HCT116 (cell line): ENCODE measurements around the gene MYPN. TPM values are rescaled to one million over a fixed set of nuclear protein-coding genes. Genes with fewer than 3 reads are reported as not detected.

Experiments
- ATAC-seq: fragments of 200-7000 bp; cut with Tn5 transposase; 2 replicates; pipeline ENCODE4 v1.9.1; 2020; ENCODE audit warnings: mild to moderate bottlenecking, moderate library complexity
- BruUV-seq: library from RNA; stranded (reverse); fragments of 400-500 nt; replicated peaks from 2 replicates; lab custom pipeline; 2021; lab: Mats Ljungman, UMichigan
- CTCF ChIA-PET: fragments of 300-600 bp; sonication (Branson Sonifier 250); formaldehyde crosslinking; loops from one replicate; lab custom pipeline; 2021; ENCODE audit warnings: antibody characterized with exemption; lab: Charles Lee
- POLR2A ChIA-PET: fragments of 300-600, 350-600 bp; sonication (Branson Sonifier 250); formaldehyde crosslinking; loops from one replicate; lab custom pipeline; 2021; ENCODE audit warnings: antibody characterized with exemption; lab: Charles Lee
- RAD21 ChIA-PET, 2 experiments: fragments of 300-600 bp; sonication (Branson Sonifier 250); formaldehyde crosslinking; loops; one replicate each; lab custom pipeline; 2023; ENCODE audit warnings: low total read pairs in 2 of 2; ENCODE audit not compliant: uncharacterized antibody in 2 of 2, unreplicated experiment in 2 of 2, low non-redundant PET in 1 of 2; lab: Charles Lee
- DNase-seq: peaks from one replicate; pipeline ENCODE4 v3.0.0-alpha.2; 2010; ENCODE audit warnings: low read depth, low spot score
- H2AFZ ChIP-seq: fragments of 200-600 bp; shearing (Covaris generic), sonication (generic); 2 replicates; pipeline ENCODE4 v1.6.1; 2017; ENCODE audit warnings: low read depth, mixed run types, mixed read lengths, antibody characterized with exemption, low read length; ENCODE audit not compliant: poor library complexity, severe bottlenecking
- H3K27ac ChIP-seq: 2 replicates; pipeline ENCODE4 v1.5.1; 2012; ENCODE audit warnings: low read depth, low read length
- H3K27me3 ChIP-seq: fragments of 200-600 bp; sonication (generic); 2 replicates; pipeline ENCODE4 v1.6.1; 2016; ENCODE audit warnings: mixed run types, low read length, mixed read lengths; ENCODE audit not compliant: insufficient read depth
- H3K36me3 ChIP-seq, 2 experiments: fragments of 200-500 bp in 1 of 2; fragments of 200-600 bp in 1 of 2; sonication (Bioruptor generic) in 1 of 2; sonication (generic) in 1 of 2; 2 replicates each; pipeline versions ENCODE4 v1.5.1 to v1.6.1; 2014 to 2016; ENCODE audit warnings: low read length in 2 of 2, inconsistent platforms in 1 of 2, mixed read lengths in 1 of 2, mixed run types in 1 of 2; ENCODE audit not compliant: insufficient read depth in 2 of 2, control insufficient read depth in 1 of 2
- H3K4me1 ChIP-seq, 2 experiments: fragments of 200-600 bp in 1 of 2; sonication (generic) in 1 of 2; 2 replicates each; pipeline versions ENCODE4 v1.5.1 to v1.6.1; 2012 to 2017; ENCODE audit warnings: low read length in 2 of 2, inconsistent platforms in 1 of 2, mild to moderate bottlenecking in 1 of 2, mixed read lengths in 1 of 2, mixed run types in 1 of 2, moderate library complexity in 1 of 2; ENCODE audit not compliant: insufficient read depth in 2 of 2, control insufficient read depth in 1 of 2
- H3K4me2 ChIP-seq: fragments of 200-600 bp; sonication (generic); 2 replicates; pipeline ENCODE4 v1.6.1; 2017; ENCODE audit warnings: mixed run types, low read length, mixed read lengths
- H3K4me3 ChIP-seq, 2 experiments: fragments of 200-600 bp in 1 of 2; sonication (generic) in 1 of 2; replicated peaks in 1 of 2; 2 replicates each; pipeline ENCODE4 v1.5.1; 2011 to 2016; ENCODE audit warnings: low read length in 2 of 2, control low read depth in 1 of 2, low read depth in 1 of 2, mild to moderate bottlenecking in 1 of 2, mixed read lengths in 1 of 2, mixed run types in 1 of 2
- H3K79me2 ChIP-seq: fragments of 200-600 bp; sonication (generic); 2 replicates; pipeline ENCODE4 v1.6.1; 2017; ENCODE audit warnings: mild to moderate bottlenecking, mixed run types, low read length, moderate library complexity, mixed read lengths; ENCODE audit not compliant: insufficient read depth
- H3K9ac ChIP-seq: fragments of 200-600 bp; sonication (generic); 2 replicates; pipeline ENCODE4 v1.6.1; 2016; ENCODE audit warnings: low read length, mixed read lengths
- H3K9me2 ChIP-seq: fragments of 200-600 bp; sonication (generic), shearing (Covaris generic); 2 replicates; pipeline ENCODE4 v1.6.1; 2017; ENCODE audit warnings: mixed run types, mild to moderate bottlenecking, moderate library complexity; ENCODE audit not compliant: insufficient read depth
- H3K9me3 ChIP-seq, 2 experiments: fragments of 200-500 bp in 1 of 2; fragments of 200-600 bp in 1 of 2; sonication (Bioruptor generic) in 1 of 2; sonication (generic) in 1 of 2; 2 replicates each; pipeline ENCODE4 v1.6.1; 2014 to 2017; ENCODE audit warnings: low read length in 2 of 2, mixed read lengths in 2 of 2, inconsistent platforms in 1 of 2, low read depth in 1 of 2, mild to moderate bottlenecking in 1 of 2, mixed run types in 1 of 2, moderate library complexity in 1 of 2; ENCODE audit not compliant: control insufficient read depth in 1 of 2, insufficient read depth in 1 of 2
- H4K20me1 ChIP-seq: fragments of 200-600 bp; sonication (generic), shearing (Covaris generic); 2 replicates; pipeline ENCODE4 v1.6.1; 2017; ENCODE audit warnings: mixed run types, mild to moderate bottlenecking, moderate library complexity; ENCODE audit not compliant: insufficient read depth
- CTCF ChIP-seq, 3 experiments: fragments of 200-600 bp in 1 of 3; sonication (generic) in 1 of 3; IDR thresholded peaks in 2 of 3; conservative IDR thresholded peaks in 1 of 3; 2 replicates each; pipeline ENCODE4 v1.5.1; 2012 to 2017; ENCODE audit warnings: low read depth in 2 of 3, low read length in 2 of 3, antibody characterized with exemption in 1 of 3, borderline replicate concordance in 1 of 3, control low read depth in 1 of 3, mild to moderate bottlenecking in 1 of 3, mixed read lengths in 1 of 3, mixed run types in 1 of 3, moderate library complexity in 1 of 3; ENCODE audit not compliant: insufficient read depth in 1 of 3
- EGR1 ChIP-seq: IDR thresholded peaks from 2 replicates; pipeline ENCODE4 v1.6.1; 2012; ENCODE audit warnings: low read depth
- ELF1 ChIP-seq: IDR thresholded peaks from 2 replicates; pipeline ENCODE4 v1.6.1; 2012; ENCODE audit warnings: low read depth, borderline replicate concordance
- EZH2phosphoT487 ChIP-seq: fragments of 200-600 bp; IDR thresholded peaks from 2 replicates; pipeline ENCODE4 v1.6.1; 2018; ENCODE audit warnings: antibody characterized with exemption, borderline replicate concordance
- FOSL1 ChIP-seq: IDR thresholded peaks from 2 replicates; pipeline ENCODE4 v1.6.1; 2012; ENCODE audit warnings: low read depth
- POLR2A ChIP-seq: IDR thresholded peaks from 2 replicates; pipeline ENCODE4 v1.7.0; 2011; ENCODE audit warnings: borderline replicate concordance; ENCODE audit not compliant: insufficient read depth, insufficient read length; ENCODE audit errors: extremely low read depth
- SP1 ChIP-seq: IDR thresholded peaks from 2 replicates; pipeline ENCODE4 v1.6.1; 2012; ENCODE audit warnings: low read depth
- intact Hi-C: fragments of 100-400 bp; cut with micrococcal nuclease; formaldehyde crosslinking; loops from 2 replicates; pipeline ENCODE4 v1.10.0; 2022
- total RNA-seq: library from RNA; stranded (reverse); gene quantifications from one replicate; pipeline ENCODE4 v1.2.1, GENCODE V29; 2021; ENCODE audit not compliant: unreplicated experiment
- TF ChIP-seq, protein P1 (sequence below): IDR thresholded peaks from 2 replicates; pipeline ENCODE4 v1.6.1; 2012

The MYPN gene
- total RNA-seq, 1 experiment from 2014 or later, result 0.34 TPM

DNA sequence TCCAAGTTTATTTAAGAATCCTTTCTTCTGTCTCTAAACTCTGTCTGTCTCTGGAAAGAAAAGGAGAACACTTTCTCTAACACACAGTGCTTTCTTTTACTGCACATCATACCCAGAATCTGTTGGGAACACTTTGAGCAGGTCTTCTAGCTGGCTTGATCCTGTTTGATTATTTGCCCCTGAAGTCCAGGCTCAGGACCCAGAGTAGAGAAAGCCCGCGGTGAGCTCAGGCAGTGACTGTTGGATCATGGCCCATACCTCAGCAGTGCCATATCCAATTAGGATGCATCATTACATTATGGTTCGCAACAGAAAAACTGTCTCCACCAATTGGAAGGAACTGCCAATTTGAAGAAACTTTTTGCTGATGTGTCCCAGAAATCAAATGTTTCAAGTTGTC is 71.2 kb downstream of the MYPN start:
- H3K79me2 ChIP-seq, result no peaks in the 10 kb centered on the region
- H3K9ac ChIP-seq, result no peak overlapping the region
- ChIA-PET RAD21 (no interaction called here), CTCF (no interaction called here), POLR2A (no interaction called here)
- no peak overlapping the region for H3K27ac ChIP-seq
- no peaks in the 10 kb centered on the region for H3K9me2 ChIP-seq
- intact Hi-C loops, result no loop called here
- no peak overlapping the region for H2AFZ ChIP-seq
- no peak for ATAC-seq
- no peak overlapping the region for H3K4me3 ChIP-seq
- H3K4me1 ChIP-seq, result no peaks in the 10 kb centered on the region; a peak in 1 of 4 replicates
- no peak for DNase-seq
- no peaks in the 10 kb centered on the region for H4K20me1 ChIP-seq
- TF ChIP-seq FOSL1 (no peak), CTCF (IDR thresholded peaks at IDR 0.05 in 2 of 3, conservative IDR thresholded peaks at IDR 0.05 in 1 of 3; ENCODE audit: borderline replicate concordance in 1 of 3, insufficient read depth in 1 of 3, low read depth in 2 of 3, low read length in 2 of 3) (no peak)
- H3K27me3 ChIP-seq, result no peaks in the 10 kb centered on the region
- H3K4me2 ChIP-seq, result no peak overlapping the region
- H3K9me3 ChIP-seq, result no peaks in the 10 kb centered on the region
- BruUV-seq, result no TSS peak
- no peaks in the 10 kb centered on the region for H3K36me3 ChIP-seq

- ATAC-seq, result no peak
- Histone ChIP-seq H3K4me2 (no peak overlapping the region), H3K79me2 (no peaks in the 10 kb centered on the region), H3K9me2 (no peaks in the 10 kb centered on the region), H3K4me1 (no peaks in the 10 kb centered on the region), H3K9ac (no peak overlapping the region), H4K20me1 (no peaks in the 10 kb centered on the region), H2AFZ (no peak overlapping the region), H3K27ac (no peak overlapping the region), H3K4me3 (no peak overlapping the region), H3K9me3 (no peaks in the 10 kb centered on the region), H3K27me3 (no peaks in the 10 kb centered on the region), H3K36me3 (no peaks in the 10 kb centered on the region)
- ChIA-PET RAD21 (no interaction called here), CTCF (no interaction called here), POLR2A (no interaction called here)
- no TSS peak for BruUV-seq
- TF ChIP-seq EZH2phosphoT487 (no peak), ELF1 (no peak), SP1 (no peak), CTCF (IDR thresholded peaks at IDR 0.05 in 2 of 3, conservative IDR thresholded peaks at IDR 0.05 in 1 of 3; ENCODE audit: borderline replicate concordance in 1 of 3, insufficient read depth in 1 of 3, low read depth in 2 of 3, low read length in 2 of 3) (no peak), EGR1 (no peak), POLR2A (no peak)
- TF ChIP-seq, protein P1, sequence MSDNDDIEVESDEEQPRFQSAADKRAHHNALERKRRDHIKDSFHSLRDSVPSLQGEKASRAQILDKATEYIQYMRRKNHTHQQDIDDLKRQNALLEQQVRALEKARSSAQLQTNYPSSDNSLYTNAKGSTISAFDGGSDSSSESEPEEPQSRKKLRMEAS, result no peak
- intact Hi-C loops, result no loop called here
- DNase-seq, result no peak
Observed at GRCh38 chr10:68184546-68184945, 75.3 kb downstream of the MYPN start.
